NB4 (cell line): ENCODE data around the gene HIBADH.

Source experiments
- CTCF ChIP-seq: IDR thresholded peaks from one replicate; pipeline ENCODE4 v1.5.1; 2012; ENCODE audit warnings: low read depth, low read length
- MAX ChIP-seq: IDR thresholded peaks from 2 replicates; pipeline ENCODE4 v1.6.1; 2011; ENCODE audit warnings: low read depth, low read length
- POLR2A ChIP-seq: IDR thresholded peaks from 2 replicates; pipeline ENCODE4 v1.6.1; 2011; ENCODE audit warnings: mild to moderate bottlenecking; ENCODE audit not compliant: insufficient read length; ENCODE audit errors: extremely low read depth

- TF ChIP-seq CTCF (no peak), POLR2A (no peak), MAX (no peak)
Observed at GRCh38 chr7:27607210-27607606, 55.5 kb downstream of the HIBADH start.
